H9 (cell line): Measurements from ENCODE around the gene RYR3. TPM values are rescaled to one million over a fixed set of nuclear protein-coding genes. Genes with fewer than 3 reads are reported as not detected.

ENCODE experiments used
- DNase-seq: peaks from one replicate; pipeline ENCODE4 v3.0.0-alpha.2; 2017
- H2AFZ ChIP-seq: one replicate; pipeline ENCODE4 v1.6.1; 2013; ENCODE audit warnings: mild to moderate bottlenecking, low read length, control low read depth, moderate library complexity
- H2AK5ac ChIP-seq: 2 replicates; pipeline ENCODE4 v1.6.1; 2013; ENCODE audit warnings: low read length, control low read depth, mixed read lengths; ENCODE audit not compliant: insufficient read length
- H2BK120ac ChIP-seq: one replicate; pipeline ENCODE4 v1.6.1; 2013; ENCODE audit warnings: low read depth, mild to moderate bottlenecking, low read length, control low read depth, inconsistent platforms; ENCODE audit not compliant: poor library complexity, severe bottlenecking
- H2BK12ac ChIP-seq: 2 replicates; pipeline ENCODE4 v1.6.1; 2013; ENCODE audit warnings: low read length, control low read depth, mixed read lengths, low read depth; ENCODE audit not compliant: insufficient read length
- H2BK15ac ChIP-seq: 2 replicates; pipeline ENCODE4 v1.6.1; 2013; ENCODE audit warnings: low read depth, low read length, control low read depth
- H2BK20ac ChIP-seq: one replicate; pipeline ENCODE4 v1.6.1; 2013; ENCODE audit warnings: low read depth, mild to moderate bottlenecking, low read length, control low read depth, inconsistent platforms; ENCODE audit not compliant: poor library complexity, severe bottlenecking
- H2BK5ac ChIP-seq: 2 replicates; pipeline ENCODE4 v1.6.1; 2013; ENCODE audit warnings: low read length, control low read depth, mixed read lengths; ENCODE audit not compliant: insufficient read length
- H3K14ac ChIP-seq: 2 replicates; pipeline ENCODE4 v1.6.1; 2013; ENCODE audit warnings: low read length, control low read depth; ENCODE audit not compliant: insufficient read depth
- H3K18ac ChIP-seq: 2 replicates; pipeline ENCODE4 v1.6.1; 2013; ENCODE audit warnings: low read depth, mild to moderate bottlenecking, mixed read lengths, low read length, control low read depth; ENCODE audit not compliant: insufficient read length
- H3K23ac ChIP-seq: 2 replicates; pipeline ENCODE4 v1.6.1; 2013; ENCODE audit warnings: low read length, control low read depth, mixed read lengths, low read depth; ENCODE audit not compliant: insufficient read length
- H3K23me2 ChIP-seq: 2 replicates; pipeline ENCODE4 v1.6.1; 2013; ENCODE audit warnings: low read depth, mild to moderate bottlenecking, mixed read lengths, low read length, control low read depth; ENCODE audit not compliant: insufficient read length, poor library complexity, severe bottlenecking
- H3K27ac ChIP-seq: 2 replicates; pipeline ENCODE4 v1.5.1; 2013; ENCODE audit warnings: low read length, control low read depth, mixed read lengths, low read depth; ENCODE audit not compliant: insufficient read length
- H3K27me3 ChIP-seq: 2 replicates; pipeline ENCODE4 v1.6.1; 2013; ENCODE audit warnings: low read length, control low read depth, inconsistent platforms; ENCODE audit not compliant: insufficient read depth
- H3K4ac ChIP-seq: 2 replicates; pipeline ENCODE4 v1.6.1; 2013; ENCODE audit warnings: low read depth, mild to moderate bottlenecking, control low read depth, inconsistent platforms, low read length, moderate library complexity
- H3K4me1 ChIP-seq: 2 replicates; pipeline ENCODE4 v1.6.1; 2013; ENCODE audit warnings: low read length, control low read depth, inconsistent platforms; ENCODE audit not compliant: insufficient read depth
- H3K4me2 ChIP-seq: 2 replicates; pipeline ENCODE4 v1.6.1; 2013; ENCODE audit warnings: low read length, control low read depth, mixed read lengths; ENCODE audit not compliant: insufficient read length, insufficient read depth
- H3K56ac ChIP-seq: 2 replicates; pipeline ENCODE4 v1.6.1; 2013; ENCODE audit warnings: low read depth, mild to moderate bottlenecking, mixed read lengths, low read length, control low read depth; ENCODE audit not compliant: insufficient read length
- H3K79me1 ChIP-seq: 2 replicates; pipeline ENCODE4 v1.6.1; 2013; ENCODE audit warnings: low read depth, mild to moderate bottlenecking, moderate library complexity, low read length, control low read depth, inconsistent platforms; ENCODE audit not compliant: insufficient read depth, poor library complexity, severe bottlenecking
- H3K79me2 ChIP-seq: 2 replicates; pipeline ENCODE4 v1.6.1; 2013; ENCODE audit warnings: low read length, control low read depth, inconsistent platforms; ENCODE audit not compliant: insufficient read depth
- H3K9ac ChIP-seq: 2 replicates; pipeline ENCODE4 v1.6.1; 2013; ENCODE audit warnings: low read length, control low read depth, mixed read lengths; ENCODE audit not compliant: insufficient read length; ENCODE audit errors: extremely low read depth
- H3K9me3 ChIP-seq: one replicate; pipeline ENCODE4 v1.6.1; 2013; ENCODE audit warnings: low read depth, low read length, inconsistent platforms; ENCODE audit not compliant: control insufficient read depth
- H3T11ph ChIP-seq: one replicate; pipeline ENCODE4 v1.6.1; 2013; ENCODE audit warnings: mild to moderate bottlenecking, low read length, control low read depth, inconsistent platforms
- H4K20me1 ChIP-seq: one replicate; pipeline ENCODE4 v1.6.1; 2013; ENCODE audit not compliant: control insufficient read depth, insufficient read length, insufficient read depth
- H4K5ac ChIP-seq: 2 replicates; pipeline ENCODE4 v1.6.1; 2013; ENCODE audit warnings: low read depth, mild to moderate bottlenecking, mixed read lengths, low read length, control low read depth; ENCODE audit not compliant: insufficient read length
- H4K8ac ChIP-seq: replicated peaks from 2 replicates; pipeline ENCODE4 v1.6.1; 2013; ENCODE audit warnings: low read length, control low read depth, mixed read lengths, low read depth; ENCODE audit not compliant: insufficient read length
- H4K91ac ChIP-seq: 2 replicates; pipeline ENCODE4 v1.6.1; 2013; ENCODE audit warnings: low read depth, mild to moderate bottlenecking, moderate library complexity, mixed read lengths, low read length, control low read depth; ENCODE audit not compliant: insufficient read length
- H3K27ac Mint-ChIP-seq, 3 experiments: 2 replicates in 2 of 3; 3 replicates in 1 of 3; pipeline ENCODE4 v1.8.0; 2020 to 2021; ENCODE audit warnings: mixed read lengths in 3 of 3, mild to moderate bottlenecking in 1 of 3, moderate library complexity in 1 of 3
- H3K27me3 Mint-ChIP-seq: 2 replicates; pipeline ENCODE4 v1.8.0; 2021; ENCODE audit warnings: low read depth, mild to moderate bottlenecking, moderate library complexity, mixed read lengths
- H3K36me3 Mint-ChIP-seq, 3 experiments: 2 replicates in 2 of 3; 3 replicates in 1 of 3; pipeline ENCODE4 v1.8.0; 2020 to 2021; ENCODE audit warnings: low read depth in 3 of 3, mixed read lengths in 3 of 3; ENCODE audit not compliant: insufficient read depth in 1 of 3
- H3K4me1 Mint-ChIP-seq, 2 experiments: 2 replicates each; pipeline ENCODE4 v1.8.0; 2020; ENCODE audit warnings: mixed read lengths in 2 of 2
- H3K4me3 Mint-ChIP-seq, 2 experiments: 2 replicates in 1 of 2; 3 replicates in 1 of 2; pipeline ENCODE4 v1.8.0; 2020 to 2021; ENCODE audit warnings: mild to moderate bottlenecking in 2 of 2, mixed read lengths in 2 of 2, moderate library complexity in 1 of 2
- H3K9me3 Mint-ChIP-seq, 2 experiments: 2 replicates in 1 of 2; 3 replicates in 1 of 2; pipeline ENCODE4 v1.8.0; 2020; ENCODE audit warnings: mild to moderate bottlenecking in 2 of 2, mixed read lengths in 2 of 2, moderate library complexity in 1 of 2
- WGBS: extraction: QIAGEN DNeasy Blood & Tissue Kit; methylation state at CpG from one replicate; pipeline ENCODE4 v1.1.7; 2013; ENCODE audit warnings: missing lambda C conversion rate, low lambda C conversion rate, mixed read lengths; ENCODE audit not compliant: insufficient read length; ENCODE audit errors: extremely low coverage; 5-methylcytosine and 5-hydroxymethylcytosine counted together
- total RNA-seq: library from RNA; stranded (reverse); gene quantifications from 2 replicates; pipeline ENCODE4 v1.2.1, GENCODE V29; 2021
- TF ChIP-seq, protein P1 (sequence below): fragments of 200-600 bp; sonication (generic); conservative IDR thresholded peaks from 3 replicates; pipeline ENCODE4 v1.8.0; 2021; ENCODE audit warnings: antibody characterized with exemption, mild to moderate bottlenecking

Gene RYR3
- total RNA-seq, 1 experiment from 2014 or later = 0.85 TPM

GRCh38 chr15:33680336-33680735 lies 369.6 kb downstream of the RYR3 start:
- H3K4me1 Mint-ChIP-seq = peaks cover 19% of the 10 kb centered on the region in 2 experiments
- H2BK12ac ChIP-seq = no peak overlapping the region
- no peaks in the 10 kb centered on the region for H4K20me1 ChIP-seq
- H3K4me2 ChIP-seq = no peak overlapping the region
- no peaks in the 10 kb centered on the region; the same call in 1 of the 2 replicates for H3K4me1 ChIP-seq
- H2BK120ac ChIP-seq = no peak overlapping the region
- no peak overlapping the region for H2BK15ac ChIP-seq
- no CpG with 5 or more reads among the region's 5 CpGs for WGBS
- H4K5ac ChIP-seq = no peak overlapping the region
- no peak overlapping the region for H4K8ac ChIP-seq
- no peak overlapping the region for H3K18ac ChIP-seq
- no peak overlapping the region for H3K9ac ChIP-seq
- peak overlapping the region; percentile 73; the same call in 1 of the 2 replicates for H3K14ac ChIP-seq
- no peak overlapping the region for H2AFZ ChIP-seq
- H2AK5ac ChIP-seq = no peak overlapping the region
- no peak overlapping the region for H3K23ac ChIP-seq
- H4K91ac ChIP-seq = no peak overlapping the region
- H3T11ph ChIP-seq = no peak overlapping the region
- no peak overlapping the region for H3K27ac Mint-ChIP-seq
- no peaks in the 10 kb centered on the region for H3K27me3 ChIP-seq
- H3K27me3 Mint-ChIP-seq = peaks cover 3% of the 10 kb centered on the region
- no peaks in the 10 kb centered on the region; a peak in 1 of 7 replicates for H3K36me3 Mint-ChIP-seq
- H2BK20ac ChIP-seq = no peak overlapping the region
- no peak overlapping the region for H2BK5ac ChIP-seq
- H3K27ac ChIP-seq = no peak overlapping the region
- peaks cover 2 to 3% of the 10 kb centered on the region in 2 experiments; a peak in 1 of 5 replicates for H3K9me3 Mint-ChIP-seq
- H3K79me2 ChIP-seq = no peaks in the 10 kb centered on the region
- H3K4ac ChIP-seq = no peak overlapping the region
- TF ChIP-seq, protein P1, sequence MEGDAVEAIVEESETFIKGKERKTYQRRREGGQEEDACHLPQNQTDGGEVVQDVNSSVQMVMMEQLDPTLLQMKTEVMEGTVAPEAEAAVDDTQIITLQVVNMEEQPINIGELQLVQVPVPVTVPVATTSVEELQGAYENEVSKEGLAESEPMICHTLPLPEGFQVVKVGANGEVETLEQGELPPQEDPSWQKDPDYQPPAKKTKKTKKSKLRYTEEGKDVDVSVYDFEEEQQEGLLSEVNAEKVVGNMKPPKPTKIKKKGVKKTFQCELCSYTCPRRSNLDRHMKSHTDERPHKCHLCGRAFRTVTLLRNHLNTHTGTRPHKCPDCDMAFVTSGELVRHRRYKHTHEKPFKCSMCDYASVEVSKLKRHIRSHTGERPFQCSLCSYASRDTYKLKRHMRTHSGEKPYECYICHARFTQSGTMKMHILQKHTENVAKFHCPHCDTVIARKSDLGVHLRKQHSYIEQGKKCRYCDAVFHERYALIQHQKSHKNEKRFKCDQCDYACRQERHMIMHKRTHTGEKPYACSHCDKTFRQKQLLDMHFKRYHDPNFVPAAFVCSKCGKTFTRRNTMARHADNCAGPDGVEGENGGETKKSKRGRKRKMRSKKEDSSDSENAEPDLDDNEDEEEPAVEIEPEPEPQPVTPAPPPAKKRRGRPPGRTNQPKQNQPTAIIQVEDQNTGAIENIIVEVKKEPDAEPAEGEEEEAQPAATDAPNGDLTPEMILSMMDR = no peak
- H3K9me3 ChIP-seq = no peaks in the 10 kb centered on the region
- H3K79me1 ChIP-seq = no peaks in the 10 kb centered on the region
- no peak for DNase-seq
- no peaks in the 10 kb centered on the region for H3K23me2 ChIP-seq
- no peak overlapping the region for H3K4me3 Mint-ChIP-seq
- no peak overlapping the region for H3K56ac ChIP-seq
